WTC11 (cell line): ENCODE results near the gene UAP1. TPM values are rescaled to one million over a fixed set of nuclear protein-coding genes. Genes with fewer than 3 reads are reported as not detected.

Experiments used
- ATAC-seq: fragments of 200-7000 bp; cut with Tn5 transposase; 2 replicates; pipeline ENCODE4 v1.10.0; 2021; ENCODE audit warnings: mild to moderate bottlenecking, moderate library complexity
- CTCF ChIA-PET: fragments of 300-600 bp; sonication (Branson Sonifier 250); formaldehyde crosslinking; loops from one replicate; lab custom pipeline; 2021; ENCODE audit warnings: antibody characterized with exemption; lab: Charles Lee
- POLR2A ChIA-PET: fragments of 350-600 bp; sonication (Branson Sonifier 250); formaldehyde crosslinking; loops from one replicate; lab custom pipeline; 2021; ENCODE audit warnings: antibody characterized with exemption; lab: Charles Lee
- DNase-seq: peaks from one replicate; pipeline ENCODE4 v3.0.0; 2021; ENCODE audit warnings: low spot score
- H3K27ac Mint-ChIP-seq: 2 replicates; pipeline ENCODE4 v1.8.0; 2021; ENCODE audit warnings: mixed read lengths
- H3K27me3 Mint-ChIP-seq: 2 replicates; pipeline ENCODE4 v1.8.0; 2021; ENCODE audit warnings: low read depth, mild to moderate bottlenecking, moderate library complexity, mixed read lengths
- H3K36me3 Mint-ChIP-seq: 2 replicates; pipeline ENCODE4 v1.8.0; 2021; ENCODE audit warnings: mixed read lengths
- H3K4me1 Mint-ChIP-seq: 2 replicates; pipeline ENCODE4 v1.8.0; 2022; ENCODE audit warnings: mixed read lengths
- H3K4me3 Mint-ChIP-seq: 2 replicates; pipeline ENCODE4 v1.8.0; 2021; ENCODE audit warnings: mild to moderate bottlenecking, moderate library complexity, mixed read lengths
- H3K9me3 Mint-ChIP-seq: 2 replicates; pipeline ENCODE4 v1.8.0; 2021; ENCODE audit warnings: mixed read lengths
- ELF4 ChIP-seq: sonication (generic); formaldehyde crosslinking; IDR thresholded peaks from 2 replicates; pipeline ENCODE4 v1.8.1; 2022; ENCODE audit warnings: low read depth, mild to moderate bottlenecking, moderate library complexity, missing genetic modification reagents
- EMX1 ChIP-seq: fragments of 250-450 bp; sonication (Bioruptor Pico); IDR thresholded peaks from 2 replicates; pipeline ENCODE4 v1.8.0; 2021; ENCODE audit warnings: mild to moderate bottlenecking
- FOXK1 ChIP-seq: sonication (generic); formaldehyde crosslinking; IDR thresholded peaks from 2 replicates; pipeline ENCODE4 v1.8.0; 2022; ENCODE audit warnings: mild to moderate bottlenecking, moderate library complexity, missing genetic modification reagents
- GTF2I ChIP-seq: fragments of 250-450 bp; sonication (Bioruptor Pico); conservative IDR thresholded peaks from 2 replicates; pipeline ENCODE4 v1.4.0; 2021; ENCODE audit warnings: mild to moderate bottlenecking
- KAT7 ChIP-seq: sonication (generic); formaldehyde crosslinking; IDR thresholded peaks from 2 replicates; pipeline ENCODE4 v1.8.1; 2023; ENCODE audit warnings: missing genetic modification reagents, mild to moderate bottlenecking, borderline replicate concordance
- MYBL2 ChIP-seq: sonication (generic); formaldehyde crosslinking; IDR thresholded peaks from 2 replicates; pipeline ENCODE4 v1.8.1; 2023; ENCODE audit warnings: mild to moderate bottlenecking, moderate library complexity, missing genetic modification reagents
- NFYB ChIP-seq: sonication (generic); formaldehyde crosslinking; conservative IDR thresholded peaks from 2 replicates; pipeline ENCODE4 v1.8.0; 2022; ENCODE audit warnings: low read depth, missing genetic modification reagents
- RELA ChIP-seq: sonication (generic); formaldehyde crosslinking; IDR thresholded peaks from 2 replicates; pipeline ENCODE4 v1.8.1; 2022; ENCODE audit warnings: missing genetic modification reagents, mild to moderate bottlenecking, borderline replicate concordance
- RORB ChIP-seq: fragments of 250-450 bp; sonication (Bioruptor Pico); IDR thresholded peaks from 2 replicates; pipeline ENCODE4 v1.9.0; 2021; ENCODE audit warnings: mild to moderate bottlenecking
- TCF7 ChIP-seq: sonication (generic); formaldehyde crosslinking; IDR thresholded peaks from 2 replicates; pipeline ENCODE4 v1.8.0; 2022; ENCODE audit warnings: mild to moderate bottlenecking, low read depth, missing genetic modification reagents, moderate library complexity
- TEAD4 ChIP-seq: sonication (generic); formaldehyde crosslinking; IDR thresholded peaks from 2 replicates; pipeline ENCODE4 v1.8.0; 2022; ENCODE audit warnings: mild to moderate bottlenecking, missing genetic modification reagents
- USF1 ChIP-seq: sonication (generic); formaldehyde crosslinking; IDR thresholded peaks from 2 replicates; pipeline ENCODE4 v1.8.0; 2022; ENCODE audit warnings: mild to moderate bottlenecking, missing genetic modification reagents
- ZNF232 ChIP-seq: sonication (generic); formaldehyde crosslinking; IDR thresholded peaks from 2 replicates; pipeline ENCODE4 v1.8.0; 2022; ENCODE audit warnings: mild to moderate bottlenecking, missing genetic modification reagents
- ZNF317 ChIP-seq: sonication (generic); formaldehyde crosslinking; IDR thresholded peaks from 2 replicates; pipeline ENCODE4 v1.8.1; 2023; ENCODE audit warnings: low read depth, mild to moderate bottlenecking, moderate library complexity, missing genetic modification reagents, borderline replicate concordance
- ZNF396 ChIP-seq: fragments of 250-450 bp; sonication (Bioruptor Pico); IDR thresholded peaks from 2 replicates; pipeline ENCODE4 v1.8.0; 2021; ENCODE audit warnings: mild to moderate bottlenecking, moderate library complexity, borderline replicate concordance
- ZNF416 ChIP-seq: fragments of 250-450 bp; sonication (Bioruptor Pico); IDR thresholded peaks from 2 replicates; pipeline ENCODE4 v1.9.0; 2021; ENCODE audit warnings: mild to moderate bottlenecking, inconsistent platforms
- total RNA-seq: library from RNA; stranded (reverse); gene quantifications from 3 replicates; pipeline ENCODE4 v1.2.3, GENCODE V29; 2021
- TF ChIP-seq, protein P1 (sequence below): sonication (generic); formaldehyde crosslinking; IDR thresholded peaks from 2 replicates; pipeline ENCODE4 v1.8.1; 2022; ENCODE audit warnings: mild to moderate bottlenecking, missing genetic modification reagents, moderate library complexity, borderline replicate concordance
- TF ChIP-seq, protein P2 (sequence below): fragments of 250-450 bp; sonication (Bioruptor Pico); IDR thresholded peaks from 2 replicates; pipeline ENCODE4 v1.9.0; 2021; ENCODE audit warnings: mild to moderate bottlenecking
- TF ChIP-seq, protein P3 (sequence below): fragments of 200-600 bp; IDR thresholded peaks from 2 replicates; pipeline ENCODE4 v1.8.0; 2022; ENCODE audit warnings: antibody characterized with exemption

The UAP1 gene
- total RNA-seq, 1 experiment from 2014 or later = 31.1 TPM

GRCh38 chr1:162590101-162590500 is 28.6 kb downstream of the UAP1 start:
- DNase-seq (no peak), ATAC-seq (no peak)
- CTCF ChIA-PET = no interaction called here
- Mint-ChIP-seq H3K27me3 (no peaks in the 10 kb centered on the region), H3K27ac (no peak overlapping the region), H3K9me3 (no peaks in the 10 kb centered on the region), H3K4me1 (no peaks in the 10 kb centered on the region), H3K36me3 (peaks cover 12% of the 10 kb centered on the region; the same call in 1 of the 2 replicates), H3K4me3 (no peak overlapping the region)
- POLR2A ChIA-PET = no interaction called here
- no peak for TF ChIP-seq ZNF232
- no peak for TF ChIP-seq GTF2I (CRISPR knock-in tag)
- TF ChIP-seq RORB (CRISPR knock-in tag) = no peak
- TF ChIP-seq EMX1 (CRISPR knock-in tag) = no peak
- TF ChIP-seq, protein P1, sequence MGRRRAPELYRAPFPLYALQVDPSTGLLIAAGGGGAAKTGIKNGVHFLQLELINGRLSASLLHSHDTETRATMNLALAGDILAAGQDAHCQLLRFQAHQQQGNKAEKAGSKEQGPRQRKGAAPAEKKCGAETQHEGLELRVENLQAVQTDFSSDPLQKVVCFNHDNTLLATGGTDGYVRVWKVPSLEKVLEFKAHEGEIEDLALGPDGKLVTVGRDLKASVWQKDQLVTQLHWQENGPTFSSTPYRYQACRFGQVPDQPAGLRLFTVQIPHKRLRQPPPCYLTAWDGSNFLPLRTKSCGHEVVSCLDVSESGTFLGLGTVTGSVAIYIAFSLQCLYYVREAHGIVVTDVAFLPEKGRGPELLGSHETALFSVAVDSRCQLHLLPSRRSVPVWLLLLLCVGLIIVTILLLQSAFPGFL (CRISPR knock-in tag) = no peak
- TF ChIP-seq, protein P2, sequence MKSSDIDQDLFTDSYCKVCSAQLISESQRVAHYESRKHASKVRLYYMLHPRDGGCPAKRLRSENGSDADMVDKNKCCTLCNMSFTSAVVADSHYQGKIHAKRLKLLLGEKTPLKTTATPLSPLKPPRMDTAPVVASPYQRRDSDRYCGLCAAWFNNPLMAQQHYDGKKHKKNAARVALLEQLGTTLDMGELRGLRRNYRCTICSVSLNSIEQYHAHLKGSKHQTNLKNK = no peak

DNA sequence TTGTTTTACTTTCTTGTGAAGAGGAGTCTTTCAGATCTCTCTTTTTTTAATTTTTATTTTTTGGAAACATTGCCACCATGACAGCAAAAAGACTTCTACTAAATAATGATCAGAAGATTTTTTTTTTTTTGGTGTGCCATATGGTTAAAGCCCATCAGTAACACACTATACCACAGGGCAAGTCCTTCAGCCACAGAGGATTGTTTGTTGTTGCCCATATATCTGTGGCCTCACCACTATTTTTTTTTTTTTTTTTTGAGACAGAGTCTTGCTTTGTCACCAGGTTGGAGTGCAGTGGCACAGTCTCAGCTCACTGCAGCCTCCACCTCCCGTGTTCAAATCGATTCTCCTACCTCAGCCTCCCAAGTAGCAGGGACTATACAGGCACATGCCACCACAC is 29.2 kb downstream of the UAP1 start:
- no peak for TF ChIP-seq TEAD4 (CRISPR knock-in tag)
- no peak for TF ChIP-seq MYBL2 (CRISPR knock-in tag)
- no peak for TF ChIP-seq ZNF416 (CRISPR knock-in tag)
- no peak for TF ChIP-seq ZNF317 (CRISPR knock-in tag)
- TF ChIP-seq KAT7 (CRISPR knock-in tag) = no peak
- no peak for TF ChIP-seq ZNF396 (CRISPR knock-in tag)
- TF ChIP-seq, protein P3, sequence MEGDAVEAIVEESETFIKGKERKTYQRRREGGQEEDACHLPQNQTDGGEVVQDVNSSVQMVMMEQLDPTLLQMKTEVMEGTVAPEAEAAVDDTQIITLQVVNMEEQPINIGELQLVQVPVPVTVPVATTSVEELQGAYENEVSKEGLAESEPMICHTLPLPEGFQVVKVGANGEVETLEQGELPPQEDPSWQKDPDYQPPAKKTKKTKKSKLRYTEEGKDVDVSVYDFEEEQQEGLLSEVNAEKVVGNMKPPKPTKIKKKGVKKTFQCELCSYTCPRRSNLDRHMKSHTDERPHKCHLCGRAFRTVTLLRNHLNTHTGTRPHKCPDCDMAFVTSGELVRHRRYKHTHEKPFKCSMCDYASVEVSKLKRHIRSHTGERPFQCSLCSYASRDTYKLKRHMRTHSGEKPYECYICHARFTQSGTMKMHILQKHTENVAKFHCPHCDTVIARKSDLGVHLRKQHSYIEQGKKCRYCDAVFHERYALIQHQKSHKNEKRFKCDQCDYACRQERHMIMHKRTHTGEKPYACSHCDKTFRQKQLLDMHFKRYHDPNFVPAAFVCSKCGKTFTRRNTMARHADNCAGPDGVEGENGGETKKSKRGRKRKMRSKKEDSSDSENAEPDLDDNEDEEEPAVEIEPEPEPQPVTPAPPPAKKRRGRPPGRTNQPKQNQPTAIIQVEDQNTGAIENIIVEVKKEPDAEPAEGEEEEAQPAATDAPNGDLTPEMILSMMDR = no peak
- TF ChIP-seq USF1 (CRISPR knock-in tag) = no peak
- no peak for TF ChIP-seq ELF4 (CRISPR knock-in tag)
- TF ChIP-seq, all 79 proteins: peak for 0
- Mint-ChIP-seq H3K4me3 (no peak overlapping the region), H3K36me3 (peaks cover 12% of the 10 kb centered on the region; the same call in 1 of the 2 replicates), H3K9me3 (no peaks in the 10 kb centered on the region), H3K27ac (no peak overlapping the region), H3K4me1 (no peaks in the 10 kb centered on the region), H3K27me3 (no peaks in the 10 kb centered on the region)
- no peak for DNase-seq
- no peak for ATAC-seq
- ChIA-PET POLR2A (interaction anchor here (0.9 kb wide), 1 partner anchor 36 kb away, joined by 4 read pairs; no protein-coding TSS in a partner anchor), CTCF (interaction anchor here (0.6 kb wide), 1 partner anchor 41 kb away, joined by 3 read pairs; no protein-coding TSS in a partner anchor)

DNA sequence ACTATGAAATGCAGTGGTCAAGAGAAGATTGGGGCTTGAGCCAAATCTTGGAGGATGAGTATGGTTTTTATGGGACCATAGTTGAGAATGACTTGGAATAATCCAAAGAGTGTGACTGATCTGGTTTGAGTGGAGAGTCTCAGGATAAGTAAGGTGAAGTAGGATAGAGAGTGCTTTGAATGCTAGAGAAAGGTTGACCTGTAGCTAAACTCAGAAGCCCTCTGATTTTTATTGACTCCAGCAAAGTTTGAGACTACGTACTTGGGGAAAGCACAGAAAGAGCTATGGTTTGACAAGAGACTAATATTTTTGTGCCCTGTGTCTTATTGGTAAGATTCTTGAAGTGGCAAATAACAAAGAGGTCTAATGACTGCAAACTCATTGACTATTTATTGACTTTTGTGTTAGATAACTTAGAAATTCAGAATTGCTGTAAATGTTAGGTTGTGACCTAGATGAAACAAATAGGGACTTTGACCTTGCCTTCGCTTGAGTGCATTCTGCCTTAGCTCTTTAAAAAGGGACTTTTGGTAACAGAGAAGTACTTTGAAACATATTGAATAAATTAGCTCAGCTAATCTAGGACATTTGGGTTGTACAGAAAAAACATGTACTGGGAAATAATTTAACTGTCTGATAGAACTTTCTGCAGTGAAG is 35.1 kb downstream of the UAP1 start:
- ATAC-seq = no peak
- peaks cover 10% of the 10 kb centered on the region; the same call in 1 of the 2 replicates for H3K36me3 Mint-ChIP-seq
- TF ChIP-seq NFYB (CRISPR knock-in tag) = no peak
- no peak for TF ChIP-seq TCF7
- TF ChIP-seq FOXK1 = no peak
- TF ChIP-seq RELA (CRISPR knock-in tag) = no peak
- TF ChIP-seq, all 79 proteins: peak for 0
- Mint-ChIP-seq H3K4me3 (no peak overlapping the region), H3K4me1 (no peaks in the 10 kb centered on the region), H3K9me3 (no peaks in the 10 kb centered on the region), H3K27ac (no peak overlapping the region), H3K27me3 (no peaks in the 10 kb centered on the region)
- ChIA-PET CTCF (interaction anchor here (1.5 kb wide), 1 partner anchor 16 kb away, joined by 4 read pairs; no protein-coding TSS in a partner anchor), POLR2A (no interaction called here)
- DNase-seq = no peak
